ENCODE data around the gene CSNK1G2.

- TF ChIP-seq POLR2A (IDR thresholded peaks at IDR 0.05; ENCODE audit: low read length) (no peak), REST (IDR thresholded peaks at IDR 0.05) (no peak), EP300 (IDR thresholded peaks at IDR 0.05) (no peak), PHF8 (IDR thresholded peaks at IDR 0.05; ENCODE audit: borderline replicate concordance, low read depth) (no peak)
- TF ChIP-seq, protein P1, sequence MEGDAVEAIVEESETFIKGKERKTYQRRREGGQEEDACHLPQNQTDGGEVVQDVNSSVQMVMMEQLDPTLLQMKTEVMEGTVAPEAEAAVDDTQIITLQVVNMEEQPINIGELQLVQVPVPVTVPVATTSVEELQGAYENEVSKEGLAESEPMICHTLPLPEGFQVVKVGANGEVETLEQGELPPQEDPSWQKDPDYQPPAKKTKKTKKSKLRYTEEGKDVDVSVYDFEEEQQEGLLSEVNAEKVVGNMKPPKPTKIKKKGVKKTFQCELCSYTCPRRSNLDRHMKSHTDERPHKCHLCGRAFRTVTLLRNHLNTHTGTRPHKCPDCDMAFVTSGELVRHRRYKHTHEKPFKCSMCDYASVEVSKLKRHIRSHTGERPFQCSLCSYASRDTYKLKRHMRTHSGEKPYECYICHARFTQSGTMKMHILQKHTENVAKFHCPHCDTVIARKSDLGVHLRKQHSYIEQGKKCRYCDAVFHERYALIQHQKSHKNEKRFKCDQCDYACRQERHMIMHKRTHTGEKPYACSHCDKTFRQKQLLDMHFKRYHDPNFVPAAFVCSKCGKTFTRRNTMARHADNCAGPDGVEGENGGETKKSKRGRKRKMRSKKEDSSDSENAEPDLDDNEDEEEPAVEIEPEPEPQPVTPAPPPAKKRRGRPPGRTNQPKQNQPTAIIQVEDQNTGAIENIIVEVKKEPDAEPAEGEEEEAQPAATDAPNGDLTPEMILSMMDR (IDR thresholded peaks at IDR 0.05): no peak
- TF ChIP-seq, protein P2, sequence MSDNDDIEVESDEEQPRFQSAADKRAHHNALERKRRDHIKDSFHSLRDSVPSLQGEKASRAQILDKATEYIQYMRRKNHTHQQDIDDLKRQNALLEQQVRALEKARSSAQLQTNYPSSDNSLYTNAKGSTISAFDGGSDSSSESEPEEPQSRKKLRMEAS (IDR thresholded peaks at IDR 0.05): no peak
- TF ChIP-seq, protein P3, sequence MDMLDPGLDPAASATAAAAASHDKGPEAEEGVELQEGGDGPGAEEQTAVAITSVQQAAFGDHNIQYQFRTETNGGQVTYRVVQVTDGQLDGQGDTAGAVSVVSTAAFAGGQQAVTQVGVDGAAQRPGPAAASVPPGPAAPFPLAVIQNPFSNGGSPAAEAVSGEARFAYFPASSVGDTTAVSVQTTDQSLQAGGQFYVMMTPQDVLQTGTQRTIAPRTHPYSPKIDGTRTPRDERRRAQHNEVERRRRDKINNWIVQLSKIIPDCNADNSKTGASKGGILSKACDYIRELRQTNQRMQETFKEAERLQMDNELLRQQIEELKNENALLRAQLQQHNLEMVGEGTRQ (IDR thresholded peaks at IDR 0.05): no peak
Observed at GRCh38 chr19:1917926-1918325, 23.0 kb upstream of the CSNK1G2 start.

Measured in A549 (cell line).